Calu3 (cell line): ENCODE data around the gene BCAS1. TPM values are rescaled to one million over a fixed set of nuclear protein-coding genes. Genes with fewer than 3 reads are reported as not detected.

ENCODE experiments used
- BruUV-seq: library from RNA; stranded (reverse); fragments of 400-500 nt; replicated peaks from 2 replicates; lab custom pipeline; 2021; lab: Mats Ljungman, UMichigan
- CTCF ChIA-PET: fragments of 300-600 bp; sonication (Branson Sonifier 250); formaldehyde crosslinking; loops from one replicate; lab custom pipeline; 2022; ENCODE audit warnings: antibody characterized with exemption; lab: Charles Lee
- DNase-seq: peaks from one replicate; pipeline ENCODE4 v3.0.0; 2022
- H3K27ac Mint-ChIP-seq: one replicate; pipeline ENCODE4 v1.8.0; 2022; ENCODE audit warnings: mixed read lengths; ENCODE audit not compliant: unreplicated experiment
- H3K27me3 Mint-ChIP-seq: one replicate; pipeline ENCODE4 v1.8.0; 2022; ENCODE audit warnings: mixed read lengths; ENCODE audit not compliant: unreplicated experiment
- H3K36me3 Mint-ChIP-seq: one replicate; pipeline ENCODE4 v1.8.0; 2022; ENCODE audit warnings: mild to moderate bottlenecking, moderate library complexity, mixed read lengths; ENCODE audit not compliant: insufficient read depth, unreplicated experiment
- H3K4me1 Mint-ChIP-seq: one replicate; pipeline ENCODE4 v1.8.0; 2022; ENCODE audit warnings: mild to moderate bottlenecking, low read depth, mixed read lengths; ENCODE audit not compliant: unreplicated experiment
- H3K4me3 Mint-ChIP-seq: one replicate; pipeline ENCODE4 v1.8.0; 2022; ENCODE audit warnings: mild to moderate bottlenecking, low read depth, moderate library complexity, mixed read lengths; ENCODE audit not compliant: unreplicated experiment
- H3K9me3 Mint-ChIP-seq: one replicate; pipeline ENCODE4 v1.8.0; 2022; ENCODE audit warnings: low read depth, mixed read lengths; ENCODE audit not compliant: unreplicated experiment
- intact Hi-C: fragments of 100-400 bp; cut with micrococcal nuclease; formaldehyde crosslinking; loops from one replicate; pipeline ENCODE4 v1.10.0; 2022; ENCODE audit not compliant: unreplicated experiment
- total RNA-seq: library from RNA; stranded (reverse); gene quantifications from 2 replicates; pipeline ENCODE4 v1.2.3, GENCODE V29; 2022
- TF ChIP-seq, protein P1 (sequence below): fragments of 200-600 bp; IDR thresholded peaks from one replicate; pipeline ENCODE4 v1.8.0; 2022; ENCODE audit warnings: antibody characterized with exemption; ENCODE audit not compliant: unreplicated experiment

BCAS1 gene
- total RNA-seq, 1 experiment from 2014 or later: 11.1 TPM

DNA sequence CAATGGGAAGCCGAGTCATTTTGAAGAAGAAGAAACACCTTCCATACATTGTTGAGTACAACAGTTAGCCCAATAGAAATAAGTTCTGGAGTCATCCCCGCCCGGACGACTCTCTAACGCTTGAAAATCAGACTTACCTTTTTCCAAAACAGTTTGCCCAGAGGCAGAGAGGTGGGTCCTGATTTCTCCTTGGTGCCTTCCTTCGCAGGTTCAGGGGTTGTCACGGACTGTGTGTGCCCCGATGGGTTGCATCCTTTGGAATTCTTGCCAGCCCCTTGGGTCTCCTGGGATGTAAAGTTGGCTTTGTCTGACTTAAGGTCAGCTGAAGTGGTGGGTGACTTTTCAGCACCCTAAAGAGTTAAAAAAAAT lies 85.3 kb downstream of the BCAS1 start:
- H3K27ac Mint-ChIP-seq: no peak overlapping the region

DNA sequence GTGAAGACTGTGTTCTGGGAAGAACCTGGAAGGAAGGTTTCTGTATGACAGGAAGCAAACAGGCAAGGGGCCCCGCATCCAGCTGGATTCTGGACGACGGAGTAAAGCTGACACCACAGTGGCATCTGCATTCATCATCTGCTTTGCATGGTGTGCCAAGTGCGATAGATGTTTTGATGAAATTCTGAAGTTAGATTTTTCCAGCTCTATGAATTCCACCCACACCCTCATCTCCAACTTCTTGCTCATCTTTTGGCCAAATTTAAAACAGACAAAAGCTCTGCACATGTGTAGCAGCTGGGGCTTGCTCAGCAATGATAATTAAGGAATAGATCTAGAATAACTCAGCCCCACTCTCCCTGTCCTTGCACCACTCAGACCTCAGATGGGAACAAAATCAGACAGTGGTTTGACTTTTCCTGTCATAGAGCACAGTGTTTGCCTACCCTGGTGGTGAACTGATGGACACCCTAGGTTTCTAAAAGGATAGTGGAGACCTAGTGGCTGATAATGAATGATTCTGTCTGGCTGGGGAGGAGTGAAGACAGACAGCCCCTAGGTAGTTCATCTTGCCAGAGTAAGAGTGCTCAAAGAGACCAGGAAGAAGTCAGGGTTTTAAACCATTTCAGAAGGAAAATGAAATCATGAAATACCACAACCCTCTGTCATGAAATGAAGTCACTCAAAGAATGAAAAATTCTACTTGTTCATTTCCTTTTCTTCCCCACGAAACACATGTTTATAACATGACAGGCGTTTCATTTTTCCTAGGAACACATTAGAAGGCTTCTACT lies 85.8 kb downstream of the BCAS1 start:
- H3K27ac Mint-ChIP-seq: no peak overlapping the region
- no peaks in the 10 kb centered on the region for H3K36me3 Mint-ChIP-seq
- CTCF ChIA-PET: no interaction called here
- H3K4me3 Mint-ChIP-seq: no peak overlapping the region
- intact Hi-C loops: no loop called here
- TF ChIP-seq, protein P1, sequence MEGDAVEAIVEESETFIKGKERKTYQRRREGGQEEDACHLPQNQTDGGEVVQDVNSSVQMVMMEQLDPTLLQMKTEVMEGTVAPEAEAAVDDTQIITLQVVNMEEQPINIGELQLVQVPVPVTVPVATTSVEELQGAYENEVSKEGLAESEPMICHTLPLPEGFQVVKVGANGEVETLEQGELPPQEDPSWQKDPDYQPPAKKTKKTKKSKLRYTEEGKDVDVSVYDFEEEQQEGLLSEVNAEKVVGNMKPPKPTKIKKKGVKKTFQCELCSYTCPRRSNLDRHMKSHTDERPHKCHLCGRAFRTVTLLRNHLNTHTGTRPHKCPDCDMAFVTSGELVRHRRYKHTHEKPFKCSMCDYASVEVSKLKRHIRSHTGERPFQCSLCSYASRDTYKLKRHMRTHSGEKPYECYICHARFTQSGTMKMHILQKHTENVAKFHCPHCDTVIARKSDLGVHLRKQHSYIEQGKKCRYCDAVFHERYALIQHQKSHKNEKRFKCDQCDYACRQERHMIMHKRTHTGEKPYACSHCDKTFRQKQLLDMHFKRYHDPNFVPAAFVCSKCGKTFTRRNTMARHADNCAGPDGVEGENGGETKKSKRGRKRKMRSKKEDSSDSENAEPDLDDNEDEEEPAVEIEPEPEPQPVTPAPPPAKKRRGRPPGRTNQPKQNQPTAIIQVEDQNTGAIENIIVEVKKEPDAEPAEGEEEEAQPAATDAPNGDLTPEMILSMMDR: no peak
- no TSS peak for BruUV-seq
- H3K9me3 Mint-ChIP-seq: no peaks in the 10 kb centered on the region
- peaks cover 8% of the 10 kb centered on the region for H3K27me3 Mint-ChIP-seq
- no peaks in the 10 kb centered on the region for H3K4me1 Mint-ChIP-seq
- no peak for DNase-seq

More for the DNA sequence above, 85.3 kb downstream of the BCAS1 start:
- no TSS peak for BruUV-seq
- CTCF ChIA-PET: no interaction called here
- TF ChIP-seq, protein P1: no peak
- Mint-ChIP-seq H3K36me3 (no peaks in the 10 kb centered on the region), H3K4me3 (no peak overlapping the region), H3K4me1 (no peaks in the 10 kb centered on the region), H3K27me3 (peaks cover 8% of the 10 kb centered on the region), H3K9me3 (no peaks in the 10 kb centered on the region)
- intact Hi-C loops: no loop called here
- no peak for DNase-seq

DNA sequence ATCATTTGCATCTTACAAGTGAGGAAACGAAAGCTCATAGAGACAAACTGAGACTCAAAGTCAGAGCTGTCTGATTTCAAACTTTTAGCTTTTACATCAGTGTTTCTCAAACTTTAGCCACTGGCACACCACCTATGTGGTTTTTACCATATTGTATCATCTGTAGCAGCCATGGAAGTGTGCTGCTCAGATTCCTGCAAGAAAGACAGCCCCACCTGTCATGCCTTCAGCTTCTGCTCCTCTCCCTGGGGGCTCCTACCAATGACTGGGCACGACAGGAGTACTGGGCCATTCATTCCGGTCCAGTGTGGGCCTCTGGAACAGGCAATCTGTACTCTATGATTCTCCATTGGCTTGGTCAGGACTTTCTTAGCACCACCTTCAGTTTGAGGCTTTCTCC lies 87.0 kb downstream of the BCAS1 start:
- H3K9me3 Mint-ChIP-seq: no peaks in the 10 kb centered on the region
- CTCF ChIA-PET: no interaction called here
- no peaks in the 10 kb centered on the region for H3K4me1 Mint-ChIP-seq
- no peaks in the 10 kb centered on the region for H3K36me3 Mint-ChIP-seq
- no peak overlapping the region for H3K4me3 Mint-ChIP-seq
- BruUV-seq: no TSS peak
- TF ChIP-seq, protein P1: no peak
- DNase-seq: no peak
- intact Hi-C loops: no loop called here
- no peak overlapping the region for H3K27ac Mint-ChIP-seq
- peaks cover 8% of the 10 kb centered on the region for H3K27me3 Mint-ChIP-seq

DNA sequence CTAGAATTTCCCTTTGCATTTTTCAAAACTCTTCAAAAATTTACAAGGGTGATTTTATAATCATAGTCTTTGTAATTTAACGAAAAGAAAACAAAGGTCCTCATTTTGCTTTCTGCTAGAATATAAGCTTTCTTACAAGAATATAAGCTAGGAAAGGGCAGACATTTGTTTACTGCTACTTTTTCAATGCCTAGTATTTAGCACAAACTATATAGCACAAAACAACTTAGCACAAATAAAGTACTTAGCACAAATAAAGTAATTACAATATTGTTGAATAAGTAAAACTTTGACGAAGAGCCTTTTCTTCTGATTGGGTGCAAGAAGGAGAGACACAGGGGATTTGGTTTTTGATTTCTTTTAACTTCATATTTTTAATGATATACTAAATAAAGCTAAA lies 87.8 kb downstream of the BCAS1 start:
- intact Hi-C loops: no loop called here
- peaks cover 2% of the 10 kb centered on the region for H3K27me3 Mint-ChIP-seq
- CTCF ChIA-PET: interaction anchor here (0.6 kb wide), 1 partner anchor 504 kb away, joined by 5 read pairs; no protein-coding TSS in a partner anchor

More for the DNA sequence above, 87.8 kb downstream of the BCAS1 start:
- Mint-ChIP-seq H3K36me3 (no peaks in the 10 kb centered on the region), H3K27ac (no peak overlapping the region), H3K9me3 (no peaks in the 10 kb centered on the region), H3K4me3 (no peak overlapping the region), H3K4me1 (no peaks in the 10 kb centered on the region)
- TF ChIP-seq, protein P1: no peak
- BruUV-seq: no TSS peak
- no peak for DNase-seq
